Measurements from ENCODE around the gene PRR13.

GRCh38 chr12:53483225-53483978, 41.9 kb downstream of the PRR13 start:
- TF ChIP-seq CTCF (IDR thresholded peaks at IDR 0.05) (no peak), EZH2phosphoT487 (IDR thresholded peaks at IDR 0.05) (no peak), EZH2 (IDR thresholded peaks at IDR 0.05) (no peak)

Measured in neural progenitor cell (in vitro differentiated cells).